Breast epithelium (tissue), 4 donors: ENCODE results near the gene TENM4. TPM values are rescaled to one million over a fixed set of nuclear protein-coding genes. Genes with fewer than 3 reads are reported as not detected.

Experiments used
- DNase-seq, 2 donors: peaks; one replicate each; pipeline ENCODE4 v3.0.0-alpha.2; 2019; ENCODE audit warnings: low spot score in 2 of 2
- H3K27ac ChIP-seq, 2 donors: fragments of 200-600 bp; sonication (generic) in 1 of 2; one replicate each; pipeline ENCODE4 v1.5.1; 2016 to 2019; ENCODE audit warnings: mild to moderate bottlenecking in 1 of 2
- H3K27me3 ChIP-seq, 2 donors: fragments of 200-600 bp; sonication (generic) in 1 of 2; one replicate each; pipeline versions ENCODE4 v1.5.1 to v1.6.0; 2017 to 2019; ENCODE audit warnings: control low read depth in 1 of 2, mild to moderate bottlenecking in 1 of 2
- H3K36me3 ChIP-seq: fragments of 200-600 bp; one replicate; pipeline ENCODE4 v1.5.1; 2019
- H3K4me1 ChIP-seq, 2 donors: fragments of 200-600 bp; sonication (generic); one replicate each; pipeline ENCODE4 v1.5.1; 2016 to 2019; ENCODE audit warnings: control low read depth in 1 of 2
- H3K4me3 ChIP-seq, 3 donors: fragments of 200-600 bp; sonication (generic); 1 replicate in 2 of 3; 2 replicates in 1 of 3; pipeline ENCODE4 v1.5.1; 2016 to 2019; ENCODE audit warnings: mild to moderate bottlenecking in 3 of 3, moderate library complexity in 2 of 3
- H3K9me3 ChIP-seq, 2 donors: fragments of 200-600 bp; sonication (generic) in 1 of 2; one replicate each; pipeline ENCODE4 v1.5.1; 2016 to 2019; ENCODE audit warnings: control low read depth in 1 of 2
- POLR2A ChIP-seq: fragments of 450-650 bp; IDR thresholded peaks from one replicate; pipeline ENCODE4 v1.6.1; 2016; ENCODE audit warnings: antibody characterized with exemption, mild to moderate bottlenecking, moderate library complexity
- POLR2AphosphoS5 ChIP-seq, 3 donors: sonication (generic); formaldehyde crosslinking; IDR thresholded peaks; one replicate each; pipeline ENCODE4 v1.6.1; 2017; ENCODE audit warnings: antibody characterized with exemption in 3 of 3
- intact Hi-C: fragments of 100-400 bp; cut with DNase I; formaldehyde crosslinking; loops from one replicate; pipeline ENCODE4 v1.15.1; 2023; ENCODE audit warnings: low total_unique reads
- total RNA-seq, 3 donors: library from RNA; depleted of rRNA; stranded (reverse); fragments of >200 nt; gene quantifications; one replicate each; pipeline ENCODE4 v1.1.0, GENCODE V29; 2016
- TF ChIP-seq, protein P1 (sequence below), 3 donors: fragments of 450-650 bp; IDR thresholded peaks; one replicate each; pipeline ENCODE4 v1.5.1; 2016 to 2017; ENCODE audit warnings: antibody characterized with exemption in 3 of 3, mild to moderate bottlenecking in 3 of 3, moderate library complexity in 3 of 3

Gene TENM4
- total RNA-seq, 3 donors from 2014 or later: 0.29 to 7.9 (median 4.8) TPM

DNA sequence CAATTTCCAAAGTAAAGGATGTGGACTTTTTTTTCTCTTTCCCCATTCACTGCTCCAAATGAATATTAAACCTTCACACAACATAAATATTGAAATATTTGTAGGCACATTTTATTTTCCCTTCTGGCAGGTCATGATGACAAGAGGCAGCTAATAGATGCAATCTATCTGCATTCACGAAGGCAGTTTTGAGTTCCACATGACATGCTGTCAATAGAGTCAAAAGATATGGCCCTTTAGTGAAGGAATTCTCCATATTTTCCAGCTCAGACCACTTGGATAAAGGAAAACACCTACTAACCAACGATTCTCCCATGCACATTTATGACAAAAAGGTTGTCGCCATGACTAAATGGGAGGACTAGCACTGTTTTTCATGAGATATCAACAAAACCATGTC is 37.9 kb downstream of the TENM4 start:
- Histone ChIP-seq H3K4me3 (no peak overlapping the region), H3K36me3 (no peaks in the 10 kb centered on the region), H3K27ac (no peak overlapping the region), H3K27me3 (no peaks in the 10 kb centered on the region), H3K9me3 (no peaks in the 10 kb centered on the region), H3K4me1 (no peaks in the 10 kb centered on the region)
- no peak for TF ChIP-seq POLR2A
- TF ChIP-seq, protein P1, sequence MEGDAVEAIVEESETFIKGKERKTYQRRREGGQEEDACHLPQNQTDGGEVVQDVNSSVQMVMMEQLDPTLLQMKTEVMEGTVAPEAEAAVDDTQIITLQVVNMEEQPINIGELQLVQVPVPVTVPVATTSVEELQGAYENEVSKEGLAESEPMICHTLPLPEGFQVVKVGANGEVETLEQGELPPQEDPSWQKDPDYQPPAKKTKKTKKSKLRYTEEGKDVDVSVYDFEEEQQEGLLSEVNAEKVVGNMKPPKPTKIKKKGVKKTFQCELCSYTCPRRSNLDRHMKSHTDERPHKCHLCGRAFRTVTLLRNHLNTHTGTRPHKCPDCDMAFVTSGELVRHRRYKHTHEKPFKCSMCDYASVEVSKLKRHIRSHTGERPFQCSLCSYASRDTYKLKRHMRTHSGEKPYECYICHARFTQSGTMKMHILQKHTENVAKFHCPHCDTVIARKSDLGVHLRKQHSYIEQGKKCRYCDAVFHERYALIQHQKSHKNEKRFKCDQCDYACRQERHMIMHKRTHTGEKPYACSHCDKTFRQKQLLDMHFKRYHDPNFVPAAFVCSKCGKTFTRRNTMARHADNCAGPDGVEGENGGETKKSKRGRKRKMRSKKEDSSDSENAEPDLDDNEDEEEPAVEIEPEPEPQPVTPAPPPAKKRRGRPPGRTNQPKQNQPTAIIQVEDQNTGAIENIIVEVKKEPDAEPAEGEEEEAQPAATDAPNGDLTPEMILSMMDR (IDR thresholded peaks at IDR 0.05): no peak
- intact Hi-C loops: no loop called here
- DNase-seq: no peak

GRCh38 chr11:79400717-79401330 is 40.0 kb downstream of the TENM4 start:
- Histone ChIP-seq H3K4me3 (no peak overlapping the region), H3K27me3 (no peaks in the 10 kb centered on the region), H3K36me3 (no peaks in the 10 kb centered on the region), H3K9me3 (no peaks in the 10 kb centered on the region), H3K27ac (no peak overlapping the region), H3K4me1 (no peaks in the 10 kb centered on the region)
- DNase-seq: no peak
- intact Hi-C loops: no loop called here
- no peak for TF ChIP-seq POLR2AphosphoS5 (IDR thresholded peaks at IDR 0.05)
- TF ChIP-seq, protein P1 (IDR thresholded peaks at IDR 0.05): peak in 2 of 3 donors; percentile 18 to 29

DNA sequence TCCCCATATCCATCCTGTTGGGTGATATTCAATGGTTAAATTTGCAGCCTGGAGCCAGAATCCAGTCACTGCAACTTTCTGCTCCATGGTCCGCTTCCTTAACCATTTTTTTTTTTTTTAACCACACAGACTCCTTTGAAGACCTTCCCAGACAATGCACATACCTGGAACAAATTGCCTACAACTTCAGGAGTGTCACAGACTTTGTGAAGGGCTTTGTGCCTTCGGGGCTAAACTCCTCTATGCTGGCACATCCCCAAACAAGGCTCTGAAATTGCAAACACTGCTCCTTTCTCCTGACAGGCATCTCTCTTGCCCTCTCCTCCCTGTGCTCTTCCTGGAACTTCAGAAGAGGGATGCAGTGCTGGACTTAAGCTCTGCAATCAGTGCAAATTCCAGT is 40.6 kb downstream of the TENM4 start:
- TF ChIP-seq POLR2AphosphoS5 (IDR thresholded peaks at IDR 0.05): no peak
- TF ChIP-seq, protein P1 (IDR thresholded peaks at IDR 0.05): no peak
- no peak for TF ChIP-seq POLR2A
- Histone ChIP-seq H3K4me1 (no peaks in the 10 kb centered on the region), H3K36me3 (no peaks in the 10 kb centered on the region), H3K4me3 (no peak overlapping the region), H3K27ac (no peak overlapping the region), H3K9me3 (no peaks in the 10 kb centered on the region), H3K27me3 (no peaks in the 10 kb centered on the region)
- intact Hi-C loops: no loop called here
- no peak for DNase-seq

DNA sequence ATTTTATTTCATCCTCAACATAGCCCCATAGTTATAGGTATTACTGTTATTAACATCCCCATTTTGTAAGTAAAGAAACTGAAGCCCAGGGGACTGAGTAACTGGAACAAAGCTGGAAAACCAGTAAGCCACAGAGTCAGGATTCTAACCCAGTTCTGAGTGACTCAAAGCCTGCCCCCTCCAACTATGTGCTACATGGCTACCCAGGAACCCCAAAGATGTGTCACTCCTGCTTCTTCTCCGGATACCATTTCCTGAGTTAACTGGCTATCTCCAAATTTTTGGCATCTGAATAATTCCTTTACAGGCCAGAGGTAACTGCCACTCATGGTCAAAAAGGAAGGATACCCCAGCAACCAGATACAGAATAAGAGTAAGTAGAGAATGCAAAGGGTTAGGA is 43.6 kb downstream of the TENM4 start:
- Histone ChIP-seq H3K27ac (no peak overlapping the region), H3K4me3 (no peak overlapping the region), H3K27me3 (no peaks in the 10 kb centered on the region), H3K9me3 (no peaks in the 10 kb centered on the region), H3K4me1 (no peaks in the 10 kb centered on the region), H3K36me3 (no peaks in the 10 kb centered on the region)
- no peak for DNase-seq
- intact Hi-C loops: no loop called here
- TF ChIP-seq POLR2AphosphoS5 (IDR thresholded peaks at IDR 0.05) (no peak), POLR2A (no peak)
- TF ChIP-seq, protein P1 (IDR thresholded peaks at IDR 0.05): no peak

DNA sequence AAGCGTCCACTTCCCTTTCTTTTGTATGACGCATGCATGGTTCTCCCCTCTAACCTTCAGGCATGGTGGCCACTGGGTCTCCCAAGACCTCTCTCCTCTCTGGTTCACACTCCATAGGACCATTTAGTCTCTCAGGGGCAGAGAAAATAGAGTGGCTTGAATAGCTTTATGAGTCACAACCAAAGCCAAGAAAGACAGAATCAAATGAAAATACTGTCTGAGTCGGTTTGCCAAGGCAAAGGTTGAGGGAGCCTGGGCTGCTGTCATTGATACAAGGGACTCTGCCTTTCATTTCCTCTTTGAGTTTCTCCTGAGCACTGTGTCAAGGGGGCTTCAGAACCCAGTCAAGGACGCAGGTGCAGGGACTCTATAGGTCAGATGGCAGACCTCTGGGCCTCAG is 44.2 kb downstream of the TENM4 start:
- intact Hi-C loops: no loop called here
- H3K4me1 ChIP-seq: no peaks in the 10 kb centered on the region
- H3K4me3 ChIP-seq: no peak overlapping the region
- no peak for DNase-seq
- TF ChIP-seq POLR2AphosphoS5 (IDR thresholded peaks at IDR 0.05) (no peak), POLR2A (no peak)
- TF ChIP-seq, protein P1 (IDR thresholded peaks at IDR 0.05): no peak
- H3K9me3 ChIP-seq: no peaks in the 10 kb centered on the region
- no peaks in the 10 kb centered on the region for H3K36me3 ChIP-seq
- no peaks in the 10 kb centered on the region for H3K27me3 ChIP-seq
- no peak overlapping the region for H3K27ac ChIP-seq
